ENCODE measurements around the gene SFMBT2. TPM values are rescaled to one million over a fixed set of nuclear protein-coding genes. Genes with fewer than 3 reads are reported as not detected.
A peak's percentile ranks its signal among the peaks of the same experiment; 100 is the strongest.

The SFMBT2 gene
- total RNA-seq, 4 donors from 2014 or later = 0.60 to 8.6 (median 2.5) TPM

DNA sequence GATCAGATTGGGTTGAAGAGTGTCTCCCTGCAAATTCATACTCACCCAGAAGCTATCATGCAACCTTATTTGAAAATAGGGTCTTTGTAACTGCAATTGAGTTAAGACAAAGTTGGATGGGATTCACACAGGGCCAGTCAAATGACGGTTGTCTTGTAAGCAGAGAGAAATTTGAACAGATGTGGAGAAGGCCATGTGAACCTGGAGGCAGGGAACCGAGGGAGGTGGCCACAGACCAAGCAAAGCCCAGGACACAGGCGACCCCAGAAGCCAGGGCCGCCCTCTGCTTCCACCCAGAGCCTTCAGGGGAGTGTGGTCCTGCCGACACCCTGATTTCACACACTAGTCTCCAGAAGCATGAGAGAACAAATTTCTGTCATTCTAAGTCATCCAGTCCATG, 140.8 kb downstream of the SFMBT2 start:
- H3K4me3 ChIP-seq = no peak overlapping the region
- intact Hi-C loops (cut with DNase I; ENCODE audit: low total_unique reads) (loop anchor here (10.0 kb wide), 1 partner anchor 175 kb away; no protein-coding TSS in a partner anchor), in situ Hi-C loops (cut with MboI; ENCODE audit: low pct_ligation_motif_present in 1 of 4, low pct_unique_long_range_greater_than_20kb in 1 of 4, low sequenced_read_pairs in 3 of 4) (loop anchor here in 2 of 4 donors (10.0 kb wide), 2 partner anchors 135 to 145 kb away; partner anchors contain the start of gene SFMBT2 (in 1 of the 2))
- no peak for DNase-seq
- WGBS, 2 donors (ENCODE audit: low coverage in 1 of 2) = 84 to 90% methylated on average over 2 to 5 of the region's 5 CpGs
- peaks cover 0 to 8% (median 1%) of the 10 kb centered on the region in 4 donors for H3K4me1 ChIP-seq
- H3K36me3 ChIP-seq = no peaks in the 10 kb centered on the region
- H3K27me3 ChIP-seq = no peaks in the 10 kb centered on the region
- H3K9me3 ChIP-seq = no peaks in the 10 kb centered on the region
- TF ChIP-seq POLR2AphosphoS5 (IDR thresholded peaks at IDR 0.05) (no peak), EP300 (IDR thresholded peaks at IDR 0.05; ENCODE audit: low read depth) (no peak), POLR2A (IDR thresholded peaks at IDR 0.05) (no peak)
- TF ChIP-seq, protein P1, sequence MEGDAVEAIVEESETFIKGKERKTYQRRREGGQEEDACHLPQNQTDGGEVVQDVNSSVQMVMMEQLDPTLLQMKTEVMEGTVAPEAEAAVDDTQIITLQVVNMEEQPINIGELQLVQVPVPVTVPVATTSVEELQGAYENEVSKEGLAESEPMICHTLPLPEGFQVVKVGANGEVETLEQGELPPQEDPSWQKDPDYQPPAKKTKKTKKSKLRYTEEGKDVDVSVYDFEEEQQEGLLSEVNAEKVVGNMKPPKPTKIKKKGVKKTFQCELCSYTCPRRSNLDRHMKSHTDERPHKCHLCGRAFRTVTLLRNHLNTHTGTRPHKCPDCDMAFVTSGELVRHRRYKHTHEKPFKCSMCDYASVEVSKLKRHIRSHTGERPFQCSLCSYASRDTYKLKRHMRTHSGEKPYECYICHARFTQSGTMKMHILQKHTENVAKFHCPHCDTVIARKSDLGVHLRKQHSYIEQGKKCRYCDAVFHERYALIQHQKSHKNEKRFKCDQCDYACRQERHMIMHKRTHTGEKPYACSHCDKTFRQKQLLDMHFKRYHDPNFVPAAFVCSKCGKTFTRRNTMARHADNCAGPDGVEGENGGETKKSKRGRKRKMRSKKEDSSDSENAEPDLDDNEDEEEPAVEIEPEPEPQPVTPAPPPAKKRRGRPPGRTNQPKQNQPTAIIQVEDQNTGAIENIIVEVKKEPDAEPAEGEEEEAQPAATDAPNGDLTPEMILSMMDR (IDR thresholded peaks at IDR 0.05) = no peak
- H3K27ac ChIP-seq = no peak overlapping the region

DNA sequence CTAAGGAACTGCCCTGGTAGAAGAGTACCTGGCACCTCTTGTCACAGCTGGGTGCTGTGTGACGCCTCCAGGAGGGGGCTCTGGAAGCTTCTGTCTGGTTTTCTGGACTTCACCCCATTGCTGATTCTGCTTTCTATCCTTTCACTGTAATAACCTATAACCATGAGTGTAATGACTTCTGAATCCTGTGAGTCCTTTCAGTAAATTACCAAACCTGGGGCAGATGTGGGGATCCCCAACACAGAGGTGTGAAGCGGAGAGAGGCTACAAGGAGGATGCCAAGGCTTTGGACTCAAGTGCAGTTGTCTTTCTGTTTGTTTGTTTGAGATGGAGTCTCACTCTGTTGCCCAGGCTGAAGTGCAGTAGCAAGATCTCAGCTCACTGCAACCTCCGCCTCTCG, 143.7 kb downstream of the SFMBT2 start:
- Histone ChIP-seq H3K27me3 (no peaks in the 10 kb centered on the region), H3K9me3 (no peaks in the 10 kb centered on the region), H3K4me1 (peaks cover 0 to 8% (median 1%) of the 10 kb centered on the region in 4 donors), H3K36me3 (no peaks in the 10 kb centered on the region), H3K27ac (no peak overlapping the region), H3K4me3 (no peak overlapping the region)
- intact Hi-C loops (cut with DNase I; ENCODE audit: low total_unique reads) (loop anchor here (10.0 kb wide), 1 partner anchor 172 kb away; no protein-coding TSS in a partner anchor), in situ Hi-C loops (cut with MboI; ENCODE audit: low pct_ligation_motif_present in 1 of 4, low pct_unique_long_range_greater_than_20kb in 1 of 4, low sequenced_read_pairs in 3 of 4) (loop anchor here in 2 of 4 donors (10.0 kb wide), 2 partner anchors 138 to 148 kb away; partner anchors contain the start of gene SFMBT2 (in 1 of the 2))
- TF ChIP-seq POLR2A (IDR thresholded peaks at IDR 0.05) (no peak), POLR2AphosphoS5 (IDR thresholded peaks at IDR 0.05) (no peak), EP300 (IDR thresholded peaks at IDR 0.05; ENCODE audit: low read depth) (no peak)
- TF ChIP-seq, protein P1 (IDR thresholded peaks at IDR 0.05) = no peak
- WGBS, 2 donors (ENCODE audit: low coverage in 1 of 2) = 92 to 94% methylated on average over 2 to 4 of the region's 4 CpGs
- no peak for DNase-seq

DNA sequence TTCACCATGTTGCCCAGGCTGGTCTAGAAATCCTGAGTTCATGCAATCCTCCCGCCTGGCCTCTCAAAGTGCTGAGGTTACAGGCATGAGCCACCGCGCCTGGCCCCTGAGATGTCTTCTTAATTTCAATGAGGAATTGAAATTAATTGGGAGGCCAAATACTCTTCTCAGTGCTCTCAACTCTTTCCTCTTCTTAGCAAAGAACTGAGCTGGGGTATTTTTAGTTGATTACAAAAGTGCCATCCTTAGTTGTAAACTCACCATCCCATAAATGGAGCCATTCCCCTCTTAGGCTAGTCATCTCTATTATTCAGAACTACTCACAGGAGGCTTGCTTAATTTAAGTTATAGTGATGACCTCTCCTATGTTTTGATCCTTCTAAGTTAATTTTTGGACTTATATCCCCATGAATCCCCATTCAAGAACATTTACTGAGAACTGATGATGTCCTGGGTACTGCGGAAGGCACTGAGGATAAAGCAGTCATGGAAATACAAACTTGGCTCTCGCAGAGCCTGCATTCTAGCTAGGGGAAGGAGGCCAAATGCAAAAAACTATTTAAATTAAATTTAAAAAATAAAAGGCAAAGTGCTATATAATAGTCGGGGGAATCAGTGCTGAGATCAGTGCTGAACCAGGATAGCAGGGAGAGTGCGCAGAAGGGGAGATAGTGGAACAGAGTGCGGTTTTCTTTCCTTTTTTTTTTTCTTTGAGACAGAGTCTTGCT, 145.3 kb downstream of the SFMBT2 start:
- in situ Hi-C loops (cut with MboI; ENCODE audit: low pct_ligation_motif_present in 1 of 4, low pct_unique_long_range_greater_than_20kb in 1 of 4, low sequenced_read_pairs in 3 of 4) (loop anchor here in 2 of 4 donors (10.0 kb wide), 2 partner anchors 139 to 149 kb away; partner anchors contain the start of gene SFMBT2 (in 1 of the 2)), intact Hi-C loops (cut with DNase I; ENCODE audit: low total_unique reads) (loop anchor here (10.0 kb wide), 1 partner anchor 171 kb away; no protein-coding TSS in a partner anchor)
- H3K4me1 ChIP-seq = peaks cover 2 to 14% (median 4%) of the 10 kb centered on the region in 4 donors
- H3K27me3 ChIP-seq = no peaks in the 10 kb centered on the region
- WGBS, 2 donors (ENCODE audit: low coverage in 1 of 2) = 84 to 92% methylated on average over 4 to 8 of the region's 8 CpGs
- H3K36me3 ChIP-seq = no peaks in the 10 kb centered on the region
- TF ChIP-seq POLR2A (IDR thresholded peaks at IDR 0.05) (no peak), POLR2AphosphoS5 (IDR thresholded peaks at IDR 0.05) (no peak), EP300 (IDR thresholded peaks at IDR 0.05; ENCODE audit: low read depth) (no peak)
- TF ChIP-seq, protein P1 (IDR thresholded peaks at IDR 0.05) = no peak
- H3K27ac ChIP-seq = peak overlapping the region in 2 of 4 donors; percentile 23 to 42
- H3K4me3 ChIP-seq = no peak overlapping the region
- H3K9me3 ChIP-seq = no peaks in the 10 kb centered on the region
- DNase-seq = no peak

DNA sequence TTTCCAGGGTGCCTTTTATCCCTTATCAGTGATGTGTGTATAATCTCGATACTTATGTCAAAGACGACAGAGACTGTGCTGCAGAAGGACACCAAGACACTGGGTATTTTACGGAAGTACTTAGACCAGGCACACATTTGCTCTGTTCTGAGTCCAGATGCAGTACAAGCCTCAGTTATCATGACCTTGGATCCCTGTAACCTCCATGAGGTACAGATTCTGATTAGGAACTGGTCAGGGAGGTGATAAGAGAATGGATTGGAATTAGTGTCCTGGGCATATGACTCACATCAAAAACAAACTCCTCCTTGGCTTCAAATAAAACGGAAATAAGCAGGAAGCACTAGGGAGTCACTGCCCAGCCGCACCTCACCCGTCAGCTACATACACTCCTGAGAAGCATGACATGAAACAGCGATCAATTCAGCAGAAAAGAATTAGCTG, 146.5 kb downstream of the SFMBT2 start:
- intact Hi-C loops (cut with DNase I; ENCODE audit: low total_unique reads) = loop anchor here (10.0 kb wide), 1 partner anchor 170 kb away; no protein-coding TSS in a partner anchor
- no peak for TF ChIP-seq POLR2AphosphoS5 (IDR thresholded peaks at IDR 0.05)
- TF ChIP-seq, protein P1 (IDR thresholded peaks at IDR 0.05) = no peak
- no peak for TF ChIP-seq POLR2A (IDR thresholded peaks at IDR 0.05)
- TF ChIP-seq EP300 (IDR thresholded peaks at IDR 0.05; ENCODE audit: low read depth) = no peak
- H3K27ac ChIP-seq = no peak overlapping the region
- no peaks in the 10 kb centered on the region for H3K9me3 ChIP-seq
- no peak overlapping the region for H3K4me3 ChIP-seq
- WGBS, 2 donors (ENCODE audit: low coverage in 1 of 2) = 25 to 57% methylated on average over 3 to 7 of the region's 7 CpGs
- H3K36me3 ChIP-seq = no peaks in the 10 kb centered on the region
- no peak for DNase-seq
- peaks cover 3 to 9% (median 9%) of the 10 kb centered on the region in 4 donors for H3K4me1 ChIP-seq
- no peaks in the 10 kb centered on the region for H3K27me3 ChIP-seq
- in situ Hi-C loops (cut with MboI; ENCODE audit: low pct_ligation_motif_present in 1 of 4, low pct_unique_long_range_greater_than_20kb in 1 of 4, low sequenced_read_pairs in 3 of 4) = loop anchor here in 2 of 4 donors (10.0 kb wide), 2 partner anchors 140 to 150 kb away; partner anchors contain the start of gene SFMBT2 (in 1 of the 2)
